IPS-18c (cell line): ENCODE data around the gene HTR1D.

Source experiments
- H3K4me3 ChIP-seq: 2 replicates; pipeline ENCODE4 v1.7.0; 2013; ENCODE audit warnings: low read depth, mild to moderate bottlenecking, low read length, moderate library complexity; ENCODE audit not compliant: insufficient read depth
- H3K9me3 ChIP-seq: one replicate; pipeline ENCODE4 v1.6.1; 2013; ENCODE audit warnings: mild to moderate bottlenecking, low read length, moderate library complexity; ENCODE audit not compliant: control insufficient read depth, insufficient read depth

The HTR1D gene

GRCh38 chr1:23171181-23171755 is 46.0 kb downstream of the HTR1D start:
- H3K9me3 ChIP-seq = peaks cover 2% of the 10 kb centered on the region

GRCh38 chr1:23169727-23170335 is 47.5 kb downstream of the HTR1D start:
- Histone ChIP-seq H3K4me3 (no peak overlapping the region), H3K9me3 (peaks cover 2% of the 10 kb centered on the region)

More at GRCh38 chr1:23171181-23171755, 46.0 kb downstream of the HTR1D start:
- no peak overlapping the region for H3K4me3 ChIP-seq

- Histone ChIP-seq H3K4me3 (peak overlapping the region; percentile 59; the same call in 1 of the 2 replicates), H3K9me3 (peaks cover 2% of the 10 kb centered on the region)
Measured at GRCh38 chr1:23169195-23169575, 48.1 kb downstream of the HTR1D start.

- Histone ChIP-seq H3K9me3 (peaks cover 2% of the 10 kb centered on the region), H3K4me3 (peak within 1 kb of the TSS; percentile 89)
Measured at GRCh38 chr1:23168445-23169194, 48.7 kb downstream of the HTR1D start, which contains the start of gene LUZP1. Gene LUZP1, minus strand, starts transcription at chr1:23168856.

GRCh38 chr1:23168079-23168444 is 49.2 kb downstream of the HTR1D start:
- peaks cover 2% of the 10 kb centered on the region for H3K9me3 ChIP-seq
- peak overlapping the region; percentile 89 for H3K4me3 ChIP-seq

- Histone ChIP-seq H3K4me3 (peak overlapping the region; percentile 89), H3K9me3 (peaks cover 2% of the 10 kb centered on the region)
Measured at GRCh38 chr1:23167353-23168078, 49.8 kb downstream of the HTR1D start.

- Histone ChIP-seq H3K4me3 (peak overlapping the region; percentile 89; the same call in 1 of the 2 replicates), H3K9me3 (peaks cover 2% of the 10 kb centered on the region)
Measured at GRCh38 chr1:23166854-23167253, 50.4 kb downstream of the HTR1D start.

- Histone ChIP-seq H3K4me3 (no peak overlapping the region), H3K9me3 (peaks cover 2% of the 10 kb centered on the region)
Measured at GRCh38 chr1:23163395-23163794, 53.9 kb downstream of the HTR1D start.

- Histone ChIP-seq H3K4me3 (no peak overlapping the region), H3K9me3 (no peaks in the 10 kb centered on the region)
Measured at GRCh38 chr1:23159963-23160877, 57.1 kb downstream of the HTR1D start.

GRCh38 chr1:23156940-23157339 is 60.4 kb downstream of the HTR1D start:
- no peak overlapping the region for H3K4me3 ChIP-seq

GRCh38 chr1:23152966-23153684 is 64.2 kb downstream of the HTR1D start:
- Histone ChIP-seq H3K9me3 (no peaks in the 10 kb centered on the region), H3K4me3 (no peak overlapping the region)

More at GRCh38 chr1:23156940-23157339, 60.4 kb downstream of the HTR1D start:
- H3K9me3 ChIP-seq = no peaks in the 10 kb centered on the region

GRCh38 chr1:23150742-23151141 is 66.6 kb downstream of the HTR1D start:
- no peaks in the 10 kb centered on the region for H3K9me3 ChIP-seq

GRCh38 chr1:23150125-23150524 is 67.2 kb downstream of the HTR1D start:
- H3K4me3 ChIP-seq = no peak overlapping the region
- H3K9me3 ChIP-seq = no peaks in the 10 kb centered on the region

More at GRCh38 chr1:23150742-23151141, 66.6 kb downstream of the HTR1D start:
- no peak overlapping the region for H3K4me3 ChIP-seq

- no peaks in the 10 kb centered on the region for H3K9me3 ChIP-seq
Measured at GRCh38 chr1:23149114-23149513, 68.2 kb downstream of the HTR1D start.

GRCh38 chr1:23148084-23148483 is 69.2 kb downstream of the HTR1D start:
- no peaks in the 10 kb centered on the region for H3K9me3 ChIP-seq
- H3K4me3 ChIP-seq = no peak overlapping the region

More at GRCh38 chr1:23149114-23149513, 68.2 kb downstream of the HTR1D start:
- no peak overlapping the region for H3K4me3 ChIP-seq
